ENCODE results near the gene ADGRL2.

ADGRL2 gene

DNA sequence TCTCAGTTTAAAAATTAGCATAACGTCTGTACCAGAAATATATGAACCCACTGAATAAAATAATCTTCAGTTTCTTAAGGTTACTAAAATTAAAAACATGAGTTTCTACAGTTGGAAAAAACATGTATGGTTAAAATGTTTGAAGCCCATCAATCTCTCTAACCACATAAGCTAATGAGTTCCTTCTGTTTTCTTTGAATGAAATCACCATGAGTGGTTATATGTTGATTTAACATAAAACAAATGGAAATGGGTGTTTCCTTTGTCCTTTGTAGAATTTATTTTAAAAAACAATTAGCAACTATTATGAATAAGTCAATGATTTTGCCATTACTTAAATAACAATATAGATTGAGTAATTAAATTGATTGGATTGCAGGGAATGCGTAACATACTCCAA lies 3.0 kb upstream of the ADGRL2 start:
- Histone ChIP-seq H3K9me3 (ENCODE audit: insufficient read depth, low read depth, low read length) (no peaks in the 10 kb centered on the region), H3K4me3 (ENCODE audit: low read length) (no peak overlapping the region), H3K27me3 (ENCODE audit: insufficient read depth, low read length) (no peaks in the 10 kb centered on the region), H3K9ac (ENCODE audit: low read depth, low read length) (no peak overlapping the region), H3K4me1 (ENCODE audit: insufficient read depth, low read length) (peaks cover 23% of the 10 kb centered on the region; the same call in 1 of the 2 replicates), H3K27ac (ENCODE audit: low read length) (no peak overlapping the region), H3K36me3 (ENCODE audit: insufficient read depth, low read depth, low read length) (no peaks in the 10 kb centered on the region)

GRCh38 chr1:81799939-81800694 lies 617 bp upstream of the ADGRL2 start:
- Histone ChIP-seq H3K27ac (ENCODE audit: low read length) (peak overlapping the region; percentile 77), H3K9me3 (ENCODE audit: insufficient read depth, low read depth, low read length) (no peaks in the 10 kb centered on the region), H3K4me3 (ENCODE audit: low read length) (peak overlapping the region; percentile 99), H3K36me3 (ENCODE audit: insufficient read depth, low read depth, low read length) (no peaks in the 10 kb centered on the region), H3K27me3 (ENCODE audit: insufficient read depth, low read length) (no peaks in the 10 kb centered on the region), H3K9ac (ENCODE audit: low read depth, low read length) (peak overlapping the region; percentile 89), H3K4me1 (ENCODE audit: insufficient read depth, low read length) (peaks cover 28% of the 10 kb centered on the region; the same call in 1 of the 2 replicates)

DNA sequence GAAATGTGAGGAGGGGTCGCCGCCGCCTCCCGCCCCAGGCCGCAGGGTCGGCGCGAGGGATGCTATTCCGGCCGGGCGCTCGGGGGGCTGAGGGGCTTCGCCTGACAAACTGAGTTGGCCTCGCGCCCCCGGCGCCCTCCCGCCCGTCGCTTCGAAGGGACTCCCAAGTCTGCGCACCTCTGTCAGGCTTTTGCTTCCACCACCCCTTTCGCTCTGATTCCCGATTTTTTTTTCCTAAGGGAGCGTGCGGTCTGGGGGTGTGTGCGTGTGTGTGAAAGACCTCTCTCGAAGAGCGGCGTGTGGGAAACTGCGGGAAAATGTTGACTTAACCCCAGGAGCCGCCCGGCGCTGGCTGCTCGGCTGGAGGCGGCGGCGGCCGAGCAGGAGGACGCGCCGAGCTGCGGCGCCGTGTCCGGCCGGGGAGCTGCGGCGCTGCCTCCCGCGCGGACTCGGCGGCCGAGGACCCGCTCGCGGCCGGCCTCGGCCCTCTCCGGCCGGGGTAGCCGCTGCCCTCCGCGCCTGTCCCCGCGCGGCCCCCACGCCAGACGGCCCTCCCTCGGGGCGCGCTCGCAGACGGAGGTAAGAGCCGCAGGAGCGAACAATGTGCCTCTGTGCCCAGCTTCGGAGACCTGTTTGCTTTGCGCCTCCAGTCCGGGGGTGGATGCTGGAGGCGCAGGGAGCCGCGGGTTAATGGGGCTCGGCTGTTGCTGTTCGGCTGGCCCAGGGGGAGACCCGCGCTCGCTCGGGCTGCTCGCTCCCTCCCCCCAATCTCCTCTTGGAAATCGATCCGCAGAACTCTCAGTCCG lies 1.1 kb downstream of the ADGRL2 start:
- H3K4me1 ChIP-seq (ENCODE audit: insufficient read depth, low read length) = peaks cover 42% of the 10 kb centered on the region
- peak overlapping the region; percentile 93 for H3K27ac ChIP-seq (ENCODE audit: low read length)
- H3K4me3 ChIP-seq (ENCODE audit: low read length) = peak overlapping the region; percentile 99
- H3K9me3 ChIP-seq (ENCODE audit: insufficient read depth, low read depth, low read length) = no peaks in the 10 kb centered on the region
- H3K27me3 ChIP-seq (ENCODE audit: insufficient read depth, low read length) = no peaks in the 10 kb centered on the region
- H3K9ac ChIP-seq (ENCODE audit: low read depth, low read length) = peak overlapping the region; percentile 89
- no peaks in the 10 kb centered on the region for H3K36me3 ChIP-seq (ENCODE audit: insufficient read depth, low read depth, low read length)

DNA sequence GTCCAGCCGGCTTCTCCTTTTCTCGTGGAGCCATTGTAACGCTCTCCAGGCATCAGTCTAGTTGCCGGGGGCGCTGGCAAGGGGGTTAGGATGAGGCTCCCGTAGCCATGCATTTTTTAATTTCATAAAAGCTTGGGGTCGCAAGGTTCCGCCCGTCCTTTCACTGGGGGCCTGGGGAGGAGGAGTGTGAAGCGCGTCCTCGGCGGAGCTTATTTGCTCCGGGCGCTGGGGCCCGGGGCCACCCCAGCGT lies 1.6 kb downstream of the ADGRL2 start:
- Histone ChIP-seq H3K27ac (ENCODE audit: low read length) (no peak overlapping the region), H3K9me3 (ENCODE audit: insufficient read depth, low read depth, low read length) (no peaks in the 10 kb centered on the region), H3K36me3 (ENCODE audit: insufficient read depth, low read depth, low read length) (no peaks in the 10 kb centered on the region), H3K27me3 (ENCODE audit: insufficient read depth, low read length) (no peaks in the 10 kb centered on the region), H3K4me3 (ENCODE audit: low read length) (peak overlapping the region; percentile 99), H3K9ac (ENCODE audit: low read depth, low read length) (peak overlapping the region; percentile 89), H3K4me1 (ENCODE audit: insufficient read depth, low read length) (peaks cover 43% of the 10 kb centered on the region)

DNA sequence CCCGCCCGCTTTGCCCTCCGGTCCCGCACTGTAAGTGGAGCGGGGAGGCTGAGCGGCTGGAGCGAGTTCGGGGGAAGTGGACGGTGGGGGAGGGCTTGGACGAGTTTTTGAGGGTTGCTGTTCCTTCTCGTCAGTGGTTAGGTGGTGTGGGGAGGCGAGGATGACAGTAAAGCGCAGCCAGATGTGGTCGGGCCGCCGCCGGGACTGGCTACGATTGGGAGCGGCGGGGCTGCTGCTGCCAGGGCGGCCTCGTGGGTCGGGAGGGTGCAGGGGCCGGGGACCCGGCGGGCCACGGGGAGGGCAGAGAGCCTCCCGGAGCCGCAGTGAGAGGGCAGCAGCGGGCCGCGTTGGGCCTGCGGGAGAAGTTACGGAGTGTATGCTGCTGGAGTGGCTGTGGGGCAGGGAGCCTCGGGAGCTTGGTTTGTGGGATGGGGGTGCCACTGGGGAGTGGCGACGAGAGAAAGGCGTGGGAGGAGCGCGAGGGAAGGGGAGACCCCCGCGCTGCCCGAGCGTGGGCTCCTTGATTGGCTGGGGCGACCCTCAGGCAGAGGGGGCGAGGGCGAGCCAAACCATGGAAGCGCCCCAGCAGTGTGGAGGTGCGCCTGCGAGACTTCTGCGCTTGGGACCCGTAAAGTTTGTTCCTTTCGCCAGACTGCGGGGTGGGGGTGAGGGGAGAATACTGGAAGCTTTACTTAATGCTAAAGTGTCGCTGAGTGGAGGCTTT lies 2.1 kb downstream of the ADGRL2 start:
- Histone ChIP-seq H3K27ac (ENCODE audit: low read length) (no peak overlapping the region), H3K27me3 (ENCODE audit: insufficient read depth, low read length) (no peaks in the 10 kb centered on the region), H3K36me3 (ENCODE audit: insufficient read depth, low read depth, low read length) (no peaks in the 10 kb centered on the region), H3K4me1 (ENCODE audit: insufficient read depth, low read length) (peaks cover 39% of the 10 kb centered on the region), H3K9ac (ENCODE audit: low read depth, low read length) (peak overlapping the region; percentile 89), H3K4me3 (ENCODE audit: low read length) (peak overlapping the region; percentile 99), H3K9me3 (ENCODE audit: insufficient read depth, low read depth, low read length) (no peaks in the 10 kb centered on the region)

DNA sequence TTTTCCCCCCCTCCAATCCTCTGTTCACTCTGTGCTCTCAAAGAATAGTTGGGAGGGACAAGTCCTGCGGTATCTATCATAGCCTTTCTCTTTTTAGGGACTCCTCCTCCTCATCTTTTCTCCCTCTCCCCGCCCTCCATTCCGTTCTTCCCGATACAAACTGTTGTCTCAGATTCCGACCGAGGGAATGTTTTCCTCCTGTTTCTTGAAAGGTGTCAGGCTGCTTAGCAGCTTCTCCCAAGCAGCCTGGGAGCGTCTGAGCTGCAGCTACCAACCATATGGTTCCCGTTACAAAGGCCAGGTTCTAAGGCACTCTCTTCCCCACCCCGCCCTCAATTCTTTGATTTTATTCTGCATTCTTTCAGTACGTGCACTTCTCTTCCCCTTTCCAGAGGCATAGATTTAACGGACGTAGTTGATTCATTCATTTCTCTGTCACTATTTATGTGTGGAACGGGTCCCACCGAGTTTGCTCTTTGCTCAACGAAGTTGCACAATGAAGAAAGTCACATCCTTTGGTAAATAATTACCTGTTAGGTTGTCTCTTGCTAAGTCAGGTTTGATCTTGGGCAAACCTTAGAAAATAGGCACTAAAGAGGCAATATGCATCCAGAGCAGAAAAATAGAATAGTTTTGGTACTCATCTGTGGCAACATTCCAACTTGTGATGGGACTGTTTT lies 2.8 kb downstream of the ADGRL2 start:
- Histone ChIP-seq H3K9ac (ENCODE audit: low read depth, low read length) (peak overlapping the region; percentile 89; the same call in 1 of the 2 replicates), H3K27ac (ENCODE audit: low read length) (no peak overlapping the region), H3K4me3 (ENCODE audit: low read length) (peak overlapping the region; percentile 99), H3K27me3 (ENCODE audit: insufficient read depth, low read length) (no peaks in the 10 kb centered on the region), H3K9me3 (ENCODE audit: insufficient read depth, low read depth, low read length) (no peaks in the 10 kb centered on the region), H3K36me3 (ENCODE audit: insufficient read depth, low read depth, low read length) (no peaks in the 10 kb centered on the region), H3K4me1 (ENCODE audit: insufficient read depth, low read length) (peaks cover 42% of the 10 kb centered on the region)

- H3K4me1 ChIP-seq (ENCODE audit: insufficient read depth, low read length) = peaks cover 44% of the 10 kb centered on the region
Measured at GRCh38 chr1:81804312-81804711, 3.6 kb downstream of the ADGRL2 start.

GRCh38 chr1:81805537-81806431 lies 5.0 kb downstream of the ADGRL2 start:
- Histone ChIP-seq H3K27me3 (ENCODE audit: insufficient read depth, low read length) (no peaks in the 10 kb centered on the region), H3K4me1 (ENCODE audit: insufficient read depth, low read length) (peaks cover 55% of the 10 kb centered on the region), H3K9ac (ENCODE audit: low read depth, low read length) (no peak overlapping the region; the same call in 1 of the 2 replicates), H3K27ac (ENCODE audit: low read length) (no peak overlapping the region), H3K9me3 (ENCODE audit: insufficient read depth, low read depth, low read length) (no peaks in the 10 kb centered on the region), H3K36me3 (ENCODE audit: insufficient read depth, low read depth, low read length) (no peaks in the 10 kb centered on the region), H3K4me3 (ENCODE audit: low read length) (peak overlapping the region; percentile 99)

More at GRCh38 chr1:81804312-81804711, 3.6 kb downstream of the ADGRL2 start:
- H3K9me3 ChIP-seq (ENCODE audit: insufficient read depth, low read depth, low read length) = no peaks in the 10 kb centered on the region
- H3K4me3 ChIP-seq (ENCODE audit: low read length) = peak overlapping the region; percentile 99
- peak overlapping the region; percentile 89; the same call in 1 of the 2 replicates for H3K9ac ChIP-seq (ENCODE audit: low read depth, low read length)
- H3K27ac ChIP-seq (ENCODE audit: low read length) = no peak overlapping the region
- no peaks in the 10 kb centered on the region for H3K27me3 ChIP-seq (ENCODE audit: insufficient read depth, low read length)
- H3K36me3 ChIP-seq (ENCODE audit: insufficient read depth, low read depth, low read length) = no peaks in the 10 kb centered on the region

- Histone ChIP-seq H3K27ac (ENCODE audit: low read length) (no peak overlapping the region), H3K4me1 (ENCODE audit: insufficient read depth, low read length) (peaks cover 60% of the 10 kb centered on the region), H3K27me3 (ENCODE audit: insufficient read depth, low read length) (no peaks in the 10 kb centered on the region), H3K9ac (ENCODE audit: low read depth, low read length) (peak overlapping the region; percentile 26; the same call in 1 of the 2 replicates), H3K36me3 (ENCODE audit: insufficient read depth, low read depth, low read length) (peaks cover 4% of the 10 kb centered on the region; the same call in 1 of the 2 replicates), H3K9me3 (ENCODE audit: insufficient read depth, low read depth, low read length) (no peaks in the 10 kb centered on the region), H3K4me3 (ENCODE audit: low read length) (peak overlapping the region; percentile 99)
Measured at GRCh38 chr1:81806432-81806770, 5.7 kb downstream of the ADGRL2 start.

DNA sequence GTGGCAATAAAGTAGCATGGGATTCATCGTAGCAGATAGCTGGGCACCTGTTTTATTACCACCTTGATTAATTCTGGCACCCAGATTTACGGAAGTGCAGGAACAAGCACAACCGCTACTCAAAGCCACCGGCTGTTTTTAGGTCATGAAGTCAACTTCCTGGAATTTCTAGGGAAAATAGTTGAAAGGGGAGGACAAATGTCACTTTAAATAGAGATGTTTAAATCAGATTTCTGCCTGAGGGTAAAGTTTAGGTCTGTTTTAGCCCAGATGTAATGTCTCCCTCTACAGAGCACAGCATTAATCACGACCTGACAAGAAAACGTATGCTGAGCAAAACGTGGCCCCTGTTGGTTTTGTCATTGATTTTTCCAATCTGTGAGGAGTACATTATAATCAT lies 8.0 kb downstream of the ADGRL2 start:
- Histone ChIP-seq H3K27ac (ENCODE audit: low read length) (peak overlapping the region; percentile 14), H3K4me1 (ENCODE audit: insufficient read depth, low read length) (peaks cover 66% of the 10 kb centered on the region), H3K36me3 (ENCODE audit: insufficient read depth, low read depth, low read length) (peaks cover 5% of the 10 kb centered on the region; the same call in 1 of the 2 replicates), H3K27me3 (ENCODE audit: insufficient read depth, low read length) (no peaks in the 10 kb centered on the region), H3K9ac (ENCODE audit: low read depth, low read length) (no peak overlapping the region), H3K9me3 (ENCODE audit: insufficient read depth, low read depth, low read length) (no peaks in the 10 kb centered on the region), H3K4me3 (ENCODE audit: low read length) (peak overlapping the region; percentile 5)

Data from iPS-20b (cell line).